Neutrophil (primary cell): Measurements from ENCODE around the gene MCRS1.
A peak's percentile ranks its signal among the peaks of the same experiment; 100 is the strongest.
"Not testable (repeated sequence)": the region's sequence is repeated elsewhere in the genome, so short reads cannot be mapped to it uniquely, and the experiment has no call there.

Source experiments
- H3K27ac ChIP-seq: fragments of 200-600 bp; sonication (generic); 2 replicates; pipeline ENCODE4 v1.5.1; 2016; ENCODE audit warnings: mild to moderate bottlenecking, moderate library complexity
- H3K27me3 ChIP-seq: fragments of 200-600 bp; sonication (generic); 2 replicates; pipeline ENCODE4 v1.6.0; 2016; ENCODE audit warnings: mild to moderate bottlenecking
- H3K36me3 ChIP-seq: fragments of 200-600 bp; sonication (generic); 2 replicates; pipeline ENCODE4 v1.5.1; 2017
- H3K4me1 ChIP-seq, 2 experiments: fragments of 200-600 bp in 1 of 2; sonication (generic) in 1 of 2; 1 replicate in 1 of 2; 2 replicates in 1 of 2; pipeline versions ENCODE4 v1.5.1 to v1.6.1; 2013 to 2016; ENCODE audit warnings: low read depth in 1 of 2, low read length in 1 of 2, mild to moderate bottlenecking in 1 of 2, moderate library complexity in 1 of 2; ENCODE audit not compliant: control insufficient read depth in 1 of 2, insufficient read depth in 1 of 2
- H3K4me3 ChIP-seq, 2 experiments: fragments of 200-600 bp in 1 of 2; sonication (generic) in 1 of 2; 1 replicate in 1 of 2; 2 replicates in 1 of 2; pipeline ENCODE4 v1.5.1; 2013 to 2016; ENCODE audit warnings: low read depth in 1 of 2, low read length in 1 of 2, mild to moderate bottlenecking in 1 of 2, moderate library complexity in 1 of 2
- H3K9me3 ChIP-seq: fragments of 200-600 bp; sonication (generic); 2 replicates; pipeline ENCODE4 v1.5.1; 2016
- CTCF ChIP-seq: fragments of 200-600 bp; sonication (generic); IDR thresholded peaks from 2 replicates; pipeline ENCODE4 v1.5.1; 2016; ENCODE audit warnings: antibody characterized with exemption

The MCRS1 gene

GRCh38 chr12:49536526-49537071 lies 31.3 kb downstream of the MCRS1 start:
- Histone ChIP-seq H3K27me3 (peaks cover 92% of the 10 kb centered on the region), H3K9me3 (no peaks in the 10 kb centered on the region), H3K4me3 (peak overlapping the region in 1 of 2 experiments; percentile 16), H3K4me1 (peaks cover 25 to 41% of the 10 kb centered on the region in 2 experiments), H3K27ac (peak overlapping the region; percentile 48), H3K36me3 (no peaks in the 10 kb centered on the region)
- no peak for TF ChIP-seq CTCF

DNA sequence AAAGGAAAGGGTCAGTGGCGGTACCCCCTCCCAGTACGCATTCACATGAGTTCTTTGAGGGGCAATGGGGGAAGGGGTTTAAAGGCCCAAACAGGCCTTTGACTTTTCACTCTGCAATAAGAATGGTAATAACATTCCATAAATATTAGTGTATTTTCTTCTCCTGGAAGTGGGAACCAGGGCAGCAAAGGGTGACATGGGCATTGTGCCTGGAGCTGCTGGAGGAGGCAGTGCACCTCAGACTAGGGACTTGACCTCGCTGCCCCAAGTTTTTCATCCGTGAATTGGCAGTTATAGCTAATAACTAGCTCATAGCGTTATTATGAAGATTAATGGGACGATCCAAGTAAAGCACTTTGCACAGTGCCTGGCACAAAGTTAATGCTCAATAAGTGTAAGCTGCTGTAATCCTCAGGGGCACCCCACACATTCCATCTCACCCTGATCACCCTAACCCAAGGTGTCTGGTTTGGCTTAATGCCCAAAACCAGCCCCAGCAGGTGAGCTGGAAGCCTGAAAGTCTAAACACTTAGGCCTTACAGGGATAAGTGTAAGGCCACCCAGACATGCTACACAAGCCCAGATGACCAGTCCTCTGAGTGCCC lies 31.9 kb downstream of the MCRS1 start:
- H3K27ac ChIP-seq = peak overlapping the region; percentile 12
- no peaks in the 10 kb centered on the region for H3K36me3 ChIP-seq
- H3K9me3 ChIP-seq = no peaks in the 10 kb centered on the region
- no peak for TF ChIP-seq CTCF
- H3K4me1 ChIP-seq = peaks cover 25 to 41% of the 10 kb centered on the region in 2 experiments
- H3K4me3 ChIP-seq = peak overlapping the region in 1 of 2 experiments; percentile 16
- peaks cover 86% of the 10 kb centered on the region for H3K27me3 ChIP-seq

DNA sequence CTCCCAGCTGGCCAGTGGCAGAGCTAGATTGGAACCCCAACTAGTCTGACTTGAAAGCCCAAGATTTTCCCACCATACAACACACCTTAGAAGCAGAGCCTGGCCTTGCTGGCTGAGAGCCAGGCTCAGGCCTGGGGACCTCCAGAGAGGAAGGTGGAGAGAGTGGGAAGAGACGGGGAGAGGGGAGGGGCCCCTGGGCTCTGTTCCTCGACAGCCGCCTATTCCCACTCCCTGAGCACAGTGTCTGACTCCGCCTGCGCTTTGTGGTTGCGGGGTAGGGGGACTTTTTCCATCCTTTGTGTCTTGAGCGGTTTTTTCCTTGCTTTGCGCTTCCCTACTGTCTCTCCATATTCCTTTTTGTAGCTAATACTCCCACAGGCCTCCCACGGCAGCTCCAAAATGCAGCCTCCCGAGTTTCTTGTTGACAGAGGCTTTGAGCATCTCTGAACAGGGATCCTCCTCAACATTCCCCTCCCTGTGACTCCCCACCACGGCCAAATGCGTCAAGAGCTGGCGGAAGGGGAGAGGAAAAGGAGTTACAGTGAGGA lies 33.1 kb downstream of the MCRS1 start:
- Histone ChIP-seq H3K9me3 (no peaks in the 10 kb centered on the region), H3K4me3 (no peak overlapping the region), H3K27ac (no peak overlapping the region), H3K27me3 (peaks cover 74% of the 10 kb centered on the region), H3K36me3 (no peaks in the 10 kb centered on the region), H3K4me1 (peaks cover 25 to 41% of the 10 kb centered on the region in 2 experiments)
- TF ChIP-seq CTCF = no peak

DNA sequence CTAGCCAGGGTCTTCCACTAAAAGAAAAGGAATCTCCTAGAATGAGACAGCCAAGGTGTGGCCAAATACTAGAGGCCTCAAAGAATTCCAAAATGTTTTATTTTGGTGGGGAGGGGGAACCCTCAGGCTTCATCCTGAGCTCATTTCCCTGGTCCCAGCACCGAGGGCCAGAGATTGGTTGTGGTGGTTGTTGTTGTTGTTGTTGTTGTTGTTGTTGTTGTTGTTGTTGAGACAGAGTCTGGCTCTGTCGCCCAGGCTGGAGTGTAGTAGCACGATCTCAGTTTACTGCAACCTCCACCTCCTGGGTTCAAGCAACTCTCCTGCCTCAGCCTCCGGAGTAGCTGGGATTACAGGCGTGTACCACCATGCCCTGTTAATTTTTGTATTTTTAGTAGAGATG lies 33.8 kb downstream of the MCRS1 start:
- not testable (repeated sequence) for H3K36me3 ChIP-seq, H3K9me3 ChIP-seq, H3K4me3 ChIP-seq, H3K27ac ChIP-seq
- H3K4me1 ChIP-seq = peaks cover 25 to 41% of the 10 kb centered on the region in 2 experiments
- peaks cover 67% of the 10 kb centered on the region for H3K27me3 ChIP-seq

- no peak for TF ChIP-seq CTCF
- Histone ChIP-seq H3K4me3 (no peak overlapping the region), H3K9me3 (no peaks in the 10 kb centered on the region), H3K4me1 (peaks cover 25 to 34% of the 10 kb centered on the region in 2 experiments), H3K27ac (no peak overlapping the region), H3K36me3 (no peaks in the 10 kb centered on the region), H3K27me3 (peaks cover 59% of the 10 kb centered on the region)
These were observed 34.6 kb downstream of the MCRS1 start for GRCh38 chr12:49533331-49533730.

DNA sequence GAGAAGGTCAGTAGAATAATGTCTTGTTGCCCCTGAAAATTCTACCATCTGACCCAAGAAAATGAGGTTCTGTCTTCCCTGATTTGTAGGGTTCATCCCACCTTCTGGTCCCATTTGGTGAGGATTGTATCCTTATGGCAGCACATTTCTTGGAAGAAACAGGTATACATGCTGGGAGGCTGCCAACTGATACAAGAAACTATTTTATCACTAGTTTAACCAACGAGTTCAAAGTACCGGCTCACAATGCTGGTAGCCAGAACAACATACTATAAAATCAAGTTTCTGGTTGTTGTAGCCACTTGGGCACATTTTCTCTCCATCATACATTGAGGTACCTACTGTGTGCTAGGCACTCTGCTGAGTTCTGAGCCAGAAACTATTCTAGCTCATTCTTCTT lies 36.2 kb downstream of the MCRS1 start:
- H3K4me1 ChIP-seq = peaks cover 13 to 21% of the 10 kb centered on the region in 2 experiments
- no peak overlapping the region for H3K4me3 ChIP-seq
- H3K36me3 ChIP-seq = no peaks in the 10 kb centered on the region
- no peak overlapping the region for H3K27ac ChIP-seq
- no peak for TF ChIP-seq CTCF
- H3K27me3 ChIP-seq = peaks cover 44% of the 10 kb centered on the region
- no peaks in the 10 kb centered on the region for H3K9me3 ChIP-seq
